HG02981 (cell line): ENCODE results near the gene GRAMD1B.
"Not testable (repeated sequence)": the region's sequence is repeated elsewhere in the genome, so short reads cannot be mapped to it uniquely, and the experiment has no call there.

ENCODE experiments used
- ATAC-seq: cut with Tn5 transposase; IDR thresholded peaks from one replicate; pipeline ENCODE4 v1.9.1; 2021; ENCODE audit warnings: mild to moderate bottlenecking, moderate library complexity; ENCODE audit not compliant: unreplicated experiment

Gene GRAMD1B

DNA sequence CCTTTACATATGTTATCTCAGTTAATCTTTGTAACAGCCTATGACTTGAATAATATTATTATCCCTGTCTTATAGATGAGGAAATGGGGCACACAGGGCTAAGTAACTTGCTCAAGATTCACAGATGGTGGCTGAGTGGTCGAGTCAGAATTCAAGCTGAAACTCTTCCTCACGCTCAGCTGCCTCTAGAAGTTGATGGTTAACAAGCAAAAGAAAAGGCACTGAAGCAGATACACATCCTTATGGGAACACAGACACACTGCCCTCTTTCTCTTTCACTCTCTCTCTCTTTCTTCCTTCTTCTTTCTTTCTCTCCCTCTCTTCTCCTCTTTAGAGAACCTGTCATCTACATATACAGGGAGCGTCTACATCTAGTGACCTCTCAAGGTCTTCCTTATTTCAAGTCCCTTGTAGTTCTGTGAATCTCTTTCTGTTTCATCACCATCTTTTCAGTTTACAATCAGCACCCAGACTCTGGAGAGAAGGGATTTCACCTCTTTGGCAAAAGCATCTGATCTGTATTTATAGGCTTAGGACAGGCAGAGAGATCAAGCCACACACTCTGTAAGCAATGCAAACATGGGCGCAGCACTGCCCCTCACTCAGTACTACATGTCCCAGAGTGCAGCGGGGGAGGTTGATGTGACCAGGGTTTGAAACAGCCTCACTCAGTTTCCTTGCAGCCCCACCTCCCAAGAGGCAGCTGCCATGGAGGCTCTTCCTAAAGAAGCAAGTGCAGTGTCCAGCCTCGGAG, 75.7 kb downstream of the GRAMD1B start:
- ATAC-seq = peak; percentile 80

DNA sequence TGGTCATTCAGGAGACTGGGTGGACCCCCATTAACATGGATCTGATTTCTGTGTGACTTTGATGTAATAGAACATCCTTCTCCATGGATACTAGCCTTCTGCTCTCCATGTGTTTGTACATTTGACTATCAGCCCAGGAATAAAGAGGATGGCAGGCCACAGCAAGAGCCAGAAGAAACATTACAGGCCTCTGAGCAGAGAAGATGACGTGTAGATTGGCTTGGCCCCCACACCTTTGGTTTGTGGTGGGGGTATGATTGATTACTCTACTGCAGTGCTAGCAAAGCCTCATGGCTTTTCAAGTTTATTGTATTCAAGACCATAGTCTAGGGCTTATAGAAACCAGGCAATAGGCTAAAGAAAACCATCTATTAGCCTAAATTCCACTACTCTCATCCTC, 77.0 kb downstream of the GRAMD1B start:
- ATAC-seq = no peak

DNA sequence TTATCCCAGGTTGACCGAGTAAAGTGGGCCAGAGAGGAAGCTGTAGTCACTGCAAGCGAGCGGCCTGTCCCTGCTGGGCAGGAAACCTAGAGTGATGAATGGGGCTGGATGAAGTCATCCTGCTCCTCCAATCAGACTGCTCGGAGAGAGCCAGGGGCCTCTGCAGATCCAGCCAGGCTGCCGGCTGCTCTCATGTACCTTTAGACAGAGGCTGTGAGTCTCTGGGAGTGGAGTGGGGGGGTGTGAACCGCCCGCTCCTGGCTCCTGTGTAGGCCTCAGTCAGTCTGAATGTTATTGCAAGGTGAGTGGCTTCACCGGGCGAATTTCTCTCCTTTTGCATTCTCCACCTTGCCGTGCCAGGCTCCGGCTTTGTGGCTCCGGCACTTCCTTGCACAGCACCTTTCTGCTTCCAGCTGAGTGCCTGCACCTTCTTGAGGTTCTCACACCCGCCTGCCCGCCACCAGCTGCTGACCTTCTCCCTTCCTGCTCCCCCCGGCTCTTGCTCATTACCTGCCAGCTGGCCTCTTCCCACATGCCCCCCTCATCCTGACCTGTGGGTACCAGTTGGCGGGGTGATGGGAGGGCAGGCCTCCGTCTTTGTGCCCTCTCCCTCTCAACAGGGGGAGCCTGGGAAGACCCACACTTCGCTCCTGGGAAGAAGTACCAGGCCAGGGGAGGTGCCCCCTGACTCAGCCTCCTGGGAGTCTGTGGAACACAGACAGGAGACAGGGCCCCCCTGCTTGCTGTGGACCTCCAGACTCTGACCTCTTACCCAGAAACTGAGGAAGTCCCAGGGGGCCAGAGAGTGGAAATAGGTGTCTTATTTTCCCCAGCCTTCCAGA, 79.9 kb downstream of the GRAMD1B start:
- no peak for ATAC-seq

DNA sequence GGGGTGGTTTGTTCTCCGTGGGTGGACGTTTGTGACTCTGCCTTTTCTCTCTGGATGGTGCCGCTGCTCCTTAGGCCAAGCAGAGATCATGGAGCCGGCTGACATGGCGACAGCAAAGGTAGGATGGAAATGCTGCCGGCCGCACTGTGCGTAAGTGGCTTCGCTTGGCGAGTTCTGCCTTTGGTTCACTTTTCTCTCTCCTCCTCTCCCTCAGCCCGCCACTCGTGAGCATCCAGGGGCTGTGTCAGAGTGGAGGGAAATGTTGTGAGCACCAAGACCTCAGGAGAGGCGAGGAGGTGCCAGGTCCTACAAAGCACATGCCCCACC, 80.5 kb downstream of the GRAMD1B start:
- ATAC-seq = no peak

DNA sequence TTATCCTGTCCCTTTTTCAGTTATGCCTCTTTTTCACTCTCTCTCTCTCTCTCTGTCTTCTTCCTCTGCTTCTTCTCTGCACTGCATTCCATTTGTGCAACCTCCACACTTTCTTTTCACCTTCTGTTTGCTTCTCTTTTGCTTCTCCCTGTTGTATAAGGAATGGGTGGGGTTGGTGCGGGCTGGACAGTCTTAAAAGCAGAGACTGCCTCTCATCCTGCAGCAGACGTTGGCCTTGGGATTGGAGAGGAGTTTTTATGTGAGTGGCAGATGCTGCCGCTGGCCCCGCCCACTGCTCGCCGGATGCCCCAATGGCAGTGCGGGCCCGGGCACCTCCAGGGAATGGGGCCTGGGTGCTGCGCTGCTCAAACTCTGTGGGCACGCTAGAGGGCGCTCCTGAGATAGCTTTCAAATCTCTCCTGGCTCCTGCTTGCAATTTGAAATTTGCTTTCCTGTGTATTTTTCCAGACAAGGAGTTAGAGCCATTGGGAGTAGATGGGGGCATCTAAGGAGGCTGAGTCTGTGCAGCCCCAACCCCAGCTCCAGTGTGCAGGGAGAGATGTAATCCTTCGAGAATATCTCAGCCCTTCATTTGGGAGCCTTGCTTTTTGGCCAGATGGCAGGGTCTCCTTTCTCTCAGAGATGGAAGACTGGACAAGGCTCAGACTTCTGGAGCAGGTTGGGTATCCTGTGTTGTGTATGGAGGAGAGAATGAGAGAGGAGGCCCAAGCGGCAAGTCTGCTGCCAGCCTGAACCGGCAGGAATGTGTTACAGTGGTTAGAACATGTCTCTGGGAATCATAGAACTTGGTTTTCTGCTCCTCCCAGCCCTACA, 81.2 kb downstream of the GRAMD1B start:
- ATAC-seq = peak; percentile 85

- ATAC-seq = not testable (repeated sequence)
Observed at GRCh38 chr11:123513309-123513708, 83.2 kb downstream of the GRAMD1B start.

- no peak for ATAC-seq
Observed at GRCh38 chr11:123516238-123516637, 86.2 kb downstream of the GRAMD1B start.

DNA sequence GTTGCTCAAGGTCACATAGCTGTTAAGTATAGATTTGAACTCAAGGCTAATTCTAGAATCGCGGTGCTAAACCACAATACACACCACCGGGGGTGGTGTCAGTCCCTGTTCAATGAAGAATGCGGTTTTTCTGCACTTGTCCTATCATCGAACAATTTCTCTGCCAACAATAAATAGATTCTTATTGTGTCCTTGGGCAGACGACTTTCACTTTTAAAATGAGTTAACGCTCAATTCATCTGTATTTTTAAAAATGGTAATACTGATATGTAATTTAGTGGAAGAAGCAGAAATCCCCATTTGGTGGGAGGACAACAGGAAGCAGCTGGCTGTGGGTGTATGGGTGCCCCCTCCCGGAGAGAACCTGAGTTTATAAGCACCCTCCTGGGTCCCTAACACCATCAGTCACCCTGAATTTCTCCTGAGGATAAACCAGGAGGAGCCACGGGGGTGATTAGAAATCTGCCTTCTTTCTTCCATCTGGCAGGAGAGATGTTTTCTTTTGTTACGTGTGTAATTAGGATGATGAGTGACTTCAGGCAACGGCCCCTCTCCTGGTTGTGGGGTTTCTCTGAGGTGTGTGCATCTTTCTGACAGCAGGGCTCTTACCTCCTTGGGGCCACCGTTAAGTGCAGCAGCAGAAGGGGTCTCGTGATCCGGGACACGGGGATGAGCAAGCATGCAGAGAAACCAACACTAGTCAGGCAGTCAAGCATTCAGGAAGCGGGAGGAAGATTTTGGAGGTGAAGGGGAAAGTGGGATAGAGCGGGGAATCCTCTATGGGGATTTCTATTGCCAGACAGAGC, 87.7 kb downstream of the GRAMD1B start:
- ATAC-seq = peak; percentile 30

GRCh38 chr11:123518496-123519054, 88.5 kb downstream of the GRAMD1B start:
- peak; percentile 45 for ATAC-seq

DNA sequence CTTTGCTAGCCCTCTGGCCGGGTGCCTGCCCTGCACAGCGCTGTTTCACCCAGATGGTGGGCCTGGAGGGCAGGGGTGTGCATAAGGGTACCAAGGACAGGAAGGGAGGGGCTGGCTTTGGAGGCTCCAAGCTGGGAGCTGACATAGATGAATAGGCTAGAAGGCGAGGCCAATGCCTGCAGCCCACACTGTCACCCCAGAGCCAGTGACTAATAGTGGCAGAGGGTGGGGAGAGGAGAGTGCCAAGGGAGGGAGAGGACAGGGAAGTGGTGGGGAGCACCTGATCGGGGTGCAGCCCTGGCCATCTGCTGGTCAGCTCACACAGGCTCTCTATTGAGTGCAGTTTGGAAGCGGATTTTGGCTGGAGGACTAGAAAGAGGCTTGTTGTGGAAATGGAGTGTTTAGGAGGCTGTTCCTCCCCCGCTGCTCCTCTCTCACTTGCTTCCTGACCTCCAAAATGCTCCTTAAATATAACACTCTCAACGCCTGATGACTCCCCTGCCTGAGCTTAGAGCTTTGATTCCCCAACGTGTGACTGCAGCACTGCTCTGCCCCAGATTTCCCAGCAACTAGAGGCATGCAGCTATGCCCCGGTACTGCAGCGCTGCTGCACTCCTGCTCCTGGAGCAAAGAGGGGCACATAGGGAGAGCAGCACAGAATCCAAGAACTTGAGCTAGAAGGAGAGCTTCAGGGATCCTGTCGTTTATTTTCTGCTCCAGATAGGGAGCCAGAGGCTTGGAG, 89.2 kb downstream of the GRAMD1B start:
- ATAC-seq = no peak

DNA sequence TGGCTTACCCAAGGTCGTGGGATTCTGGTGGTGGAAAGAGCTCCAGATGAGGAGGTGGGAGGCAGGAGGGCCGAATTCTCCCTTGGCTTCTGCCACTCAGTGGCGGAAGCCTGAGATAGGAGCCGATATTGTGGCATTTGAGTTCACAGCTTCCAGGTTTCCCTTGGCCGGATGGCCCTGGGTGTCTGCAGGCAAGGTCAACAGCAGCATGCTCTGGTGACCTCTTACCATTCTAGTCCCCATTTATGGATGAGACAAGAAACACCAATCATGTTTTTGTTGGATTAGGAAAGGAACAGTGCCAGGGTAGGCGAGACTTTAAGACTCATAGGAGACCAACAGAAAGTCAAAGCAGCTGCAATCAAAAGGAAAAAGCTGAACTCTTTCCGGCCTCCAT, 89.7 kb downstream of the GRAMD1B start:
- ATAC-seq = no peak

DNA sequence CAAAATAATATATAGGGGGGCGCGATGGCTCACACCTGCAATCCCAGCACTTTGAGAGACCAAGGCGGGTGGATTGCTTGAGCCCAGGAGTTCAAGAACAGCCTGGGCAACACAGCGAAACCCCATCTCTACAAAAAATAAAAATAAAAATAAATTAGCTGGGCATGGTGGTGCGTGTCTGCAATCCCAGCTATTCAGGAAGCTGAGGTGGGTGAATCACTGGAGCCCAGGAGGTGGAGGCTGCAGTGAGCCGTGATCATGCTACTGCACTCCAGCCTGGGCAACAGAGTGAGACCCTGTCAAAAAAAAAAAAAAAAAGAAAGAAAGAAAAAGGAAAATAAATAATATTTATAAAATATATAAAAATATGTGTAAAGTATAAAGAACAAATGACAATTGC, 90.4 kb downstream of the GRAMD1B start:
- ATAC-seq = not testable (repeated sequence)

GRCh38 chr11:123521001-123521400, 90.9 kb downstream of the GRAMD1B start:
- ATAC-seq = no peak

- ATAC-seq = no peak
Observed at GRCh38 chr11:123521930-123522329, 91.9 kb downstream of the GRAMD1B start.

GRCh38 chr11:123523539-123523938, 93.5 kb downstream of the GRAMD1B start:
- ATAC-seq = no peak

- no peak for ATAC-seq
Observed at GRCh38 chr11:123525097-123525496, 95.0 kb downstream of the GRAMD1B start.

DNA sequence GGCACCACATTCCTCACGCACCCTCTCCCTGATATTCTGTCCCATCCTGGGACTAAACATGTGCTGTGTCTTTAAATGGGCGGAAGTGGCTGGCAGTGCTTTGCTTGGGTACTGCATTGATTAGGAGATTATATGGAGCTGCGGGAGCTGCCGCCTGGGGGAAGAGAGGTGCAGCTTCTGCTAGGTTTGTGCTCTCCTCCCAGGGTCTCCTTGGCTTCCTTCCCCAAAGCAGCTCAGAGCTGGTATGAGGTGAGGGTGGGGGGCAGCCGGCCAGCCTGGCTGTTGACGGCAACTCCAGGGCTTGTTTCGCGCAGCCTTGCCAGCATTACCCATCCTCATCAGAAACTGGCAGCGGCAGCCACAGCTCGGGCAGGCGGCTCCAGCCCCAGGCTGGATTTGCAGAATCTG, 95.4 kb downstream of the GRAMD1B start:
- no peak for ATAC-seq

- no peak for ATAC-seq
Observed at GRCh38 chr11:123526027-123526805, 96.1 kb downstream of the GRAMD1B start.

DNA sequence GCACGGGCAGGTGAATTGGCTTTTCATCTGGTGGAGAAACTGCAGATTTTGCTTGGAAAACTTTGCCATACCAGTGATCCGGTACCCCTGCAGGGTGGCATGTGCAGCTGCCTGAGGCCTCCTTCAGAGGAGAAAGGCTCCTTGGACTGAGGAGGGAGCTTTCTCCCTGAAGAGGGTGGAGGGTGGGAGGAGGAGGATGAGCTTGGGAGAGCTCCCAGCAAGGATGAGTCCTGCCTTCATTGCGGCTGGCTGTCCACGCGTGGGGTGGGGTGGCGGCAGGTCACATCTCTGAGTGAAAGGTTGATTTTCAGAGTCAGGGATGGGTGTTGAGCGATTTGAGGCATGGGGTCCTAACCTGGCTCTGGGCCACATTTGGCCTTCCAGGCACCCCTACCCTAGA, 96.8 kb downstream of the GRAMD1B start:
- ATAC-seq = no peak
